ENCODE data around the gene POGZ.

POGZ gene

DNA sequence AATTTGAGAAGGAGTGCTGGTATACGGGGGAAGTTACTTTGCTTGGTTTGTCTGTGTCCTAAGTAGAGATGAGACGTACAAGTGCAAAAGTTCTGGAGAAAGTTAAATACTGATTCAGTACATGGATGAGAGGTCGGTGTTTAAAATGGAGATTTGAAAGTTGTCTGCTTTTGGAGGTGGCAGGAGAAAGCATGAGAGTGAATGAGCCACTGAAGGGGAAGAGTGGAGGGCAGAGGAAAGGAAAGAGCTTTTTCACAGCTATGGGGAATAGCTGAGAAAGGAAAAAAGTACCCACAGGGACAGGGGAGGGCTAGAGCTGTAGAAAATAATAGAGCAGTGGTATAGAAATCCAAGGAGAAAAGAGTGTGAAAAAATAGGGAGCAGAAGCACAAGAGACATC, 33.7 kb upstream of the POGZ start:
- Mint-ChIP-seq H3K4me3 (no peak overlapping the region), H3K27me3 (no peaks in the 10 kb centered on the region), H3K27ac (no peak overlapping the region), H3K9me3 (no peaks in the 10 kb centered on the region), H3K4me1 (ENCODE audit: low read depth in 2 of 2) (no peaks in the 10 kb centered on the region), H3K36me3 (ENCODE audit: insufficient read depth) (no peaks in the 10 kb centered on the region)
- DNase-seq (no peak), ATAC-seq (replicated peaks) (no peak)

DNA sequence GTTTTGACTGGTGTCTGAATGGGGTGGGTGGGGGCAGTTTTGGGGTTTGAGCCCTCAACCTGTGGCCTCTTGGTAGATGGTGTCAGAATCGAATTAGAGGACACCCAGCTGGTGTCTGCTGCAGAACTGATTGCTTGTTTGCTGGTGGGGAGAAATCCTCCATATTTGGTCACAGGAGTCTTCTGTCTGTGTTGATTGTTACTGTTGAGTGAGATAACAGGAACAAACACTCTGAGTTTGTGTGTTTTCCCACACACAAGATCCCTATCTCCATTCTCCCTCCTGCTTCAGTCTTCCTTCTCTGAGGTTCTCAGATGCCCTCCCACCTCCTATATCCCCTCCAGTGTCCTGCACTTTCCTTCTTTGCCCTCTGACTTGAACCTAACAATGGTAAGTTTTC, 32.8 kb upstream of the POGZ start:
- Mint-ChIP-seq H3K9me3 (no peaks in the 10 kb centered on the region), H3K27ac (no peak overlapping the region), H3K4me1 (ENCODE audit: low read depth in 2 of 2) (no peaks in the 10 kb centered on the region), H3K27me3 (no peaks in the 10 kb centered on the region), H3K36me3 (ENCODE audit: insufficient read depth) (no peaks in the 10 kb centered on the region), H3K4me3 (no peak overlapping the region)
- ATAC-seq (replicated peaks) (no peak), DNase-seq (no peak)

DNA sequence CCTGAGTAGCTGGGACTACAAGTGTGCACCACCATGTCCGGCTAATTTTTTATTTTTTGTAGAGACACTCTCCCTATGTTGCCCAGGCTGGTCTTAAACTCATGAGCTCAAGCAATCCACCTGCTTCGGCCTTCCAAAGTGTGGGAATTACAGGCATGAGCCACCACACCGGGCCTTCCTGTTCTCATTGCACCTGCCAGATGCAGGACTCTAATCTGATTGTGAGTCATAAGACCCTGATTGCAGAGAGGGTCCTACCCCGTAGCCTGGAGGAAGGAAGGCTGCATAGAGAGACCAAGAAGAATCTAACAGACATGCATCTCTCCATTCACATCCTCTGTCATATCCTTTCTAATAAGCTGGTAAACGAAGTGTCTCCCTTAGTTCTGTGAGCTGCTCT, 32.3 kb upstream of the POGZ start:
- Mint-ChIP-seq H3K36me3 (ENCODE audit: insufficient read depth) (no peaks in the 10 kb centered on the region), H3K27me3 (no peaks in the 10 kb centered on the region), H3K27ac (no peak overlapping the region), H3K4me3 (no peak overlapping the region), H3K9me3 (no peaks in the 10 kb centered on the region), H3K4me1 (ENCODE audit: low read depth in 2 of 2) (no peaks in the 10 kb centered on the region)
- ATAC-seq (replicated peaks) (no peak), DNase-seq (no peak)

DNA sequence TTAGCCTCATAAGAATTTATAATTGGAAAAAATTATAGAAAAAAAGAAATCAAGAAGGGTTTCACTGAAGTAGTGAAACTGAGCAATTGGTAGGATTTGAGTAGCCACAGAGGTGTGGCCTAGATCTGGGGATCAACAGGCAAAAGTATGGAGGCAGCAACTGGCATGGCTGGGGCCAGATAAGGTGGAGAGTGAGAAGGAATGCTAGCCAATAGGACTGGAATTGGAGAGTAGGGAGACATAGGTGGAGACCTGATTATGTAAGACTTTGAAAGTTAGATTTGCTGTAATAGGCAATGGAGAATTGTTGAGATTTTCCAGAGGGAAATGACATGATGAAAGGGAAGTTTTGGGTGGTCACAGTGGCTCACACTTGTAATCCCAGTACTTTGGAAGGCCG, 27.3 kb upstream of the POGZ start:
- Mint-ChIP-seq H3K36me3 (ENCODE audit: insufficient read depth) (no peaks in the 10 kb centered on the region), H3K27ac (no peak overlapping the region), H3K4me3 (no peak overlapping the region), H3K9me3 (peaks cover 0 to 1% of the 10 kb centered on the region in 2 donors), H3K4me1 (ENCODE audit: low read depth in 2 of 2) (no peaks in the 10 kb centered on the region), H3K27me3 (no peaks in the 10 kb centered on the region)
- no peak for ATAC-seq (replicated peaks)
- no peak for DNase-seq

DNA sequence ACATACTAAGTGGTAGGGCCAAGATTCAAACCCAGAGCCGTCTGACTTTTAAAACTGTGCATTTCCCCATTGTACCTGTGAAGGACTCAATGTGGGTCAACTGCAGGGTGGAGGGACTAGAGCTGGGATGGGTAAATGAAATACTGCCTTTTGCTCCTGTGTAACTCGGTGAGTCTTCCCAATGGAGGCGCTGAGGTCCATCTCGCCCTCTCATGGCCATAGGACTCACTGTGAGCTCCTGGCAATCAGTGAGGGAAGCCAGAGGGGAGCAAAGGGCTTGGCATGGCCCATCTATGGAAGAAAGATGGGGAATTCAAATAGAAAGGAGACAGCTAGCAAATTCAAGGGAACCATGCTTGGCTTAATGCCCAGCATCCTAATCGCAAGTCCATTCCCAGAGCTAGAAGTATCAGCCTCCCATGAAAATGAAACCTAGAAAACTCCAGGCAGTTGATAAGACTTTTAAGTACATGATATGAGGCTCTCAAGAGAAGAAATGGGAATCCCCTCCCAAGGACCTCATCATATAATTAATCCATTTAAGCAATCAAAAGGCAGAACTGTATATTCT, 26.5 kb upstream of the POGZ start:
- no peak for DNase-seq
- Mint-ChIP-seq H3K9me3 (peaks cover 0 to 1% of the 10 kb centered on the region in 2 donors), H3K4me1 (ENCODE audit: low read depth in 2 of 2) (no peaks in the 10 kb centered on the region), H3K27me3 (no peaks in the 10 kb centered on the region), H3K36me3 (ENCODE audit: insufficient read depth) (no peaks in the 10 kb centered on the region), H3K27ac (no peak overlapping the region), H3K4me3 (no peak overlapping the region)
- no peak for ATAC-seq (replicated peaks)

DNA sequence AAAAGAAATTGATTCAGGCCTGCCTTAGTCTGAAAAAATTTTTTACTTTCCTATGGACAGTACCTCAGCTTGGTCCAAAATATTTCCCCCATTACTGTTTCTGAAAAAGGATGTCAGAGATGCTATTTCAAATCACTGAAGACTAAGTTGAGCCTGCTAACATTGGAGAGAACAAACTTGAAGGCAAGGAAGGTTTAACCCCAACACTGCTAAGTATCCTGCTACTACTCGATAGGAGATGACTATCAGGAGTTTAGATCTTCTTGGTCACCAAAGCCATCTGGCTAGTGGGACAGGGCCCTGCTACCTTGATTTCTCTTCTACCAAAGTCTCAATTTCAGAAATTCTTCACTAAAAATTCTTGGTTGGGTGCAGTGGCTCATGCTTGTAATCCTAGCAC, 22.7 kb upstream of the POGZ start:
- DNase-seq, result no peak
- Mint-ChIP-seq H3K36me3 (ENCODE audit: insufficient read depth) (no peaks in the 10 kb centered on the region), H3K27me3 (peaks cover 2 to 3% of the 10 kb centered on the region in 2 donors), H3K4me3 (no peak overlapping the region), H3K9me3 (peaks cover 0 to 1% of the 10 kb centered on the region in 2 donors), H3K4me1 (ENCODE audit: low read depth in 2 of 2) (no peaks in the 10 kb centered on the region), H3K27ac (no peak overlapping the region)
- no peak for ATAC-seq (replicated peaks)

DNA sequence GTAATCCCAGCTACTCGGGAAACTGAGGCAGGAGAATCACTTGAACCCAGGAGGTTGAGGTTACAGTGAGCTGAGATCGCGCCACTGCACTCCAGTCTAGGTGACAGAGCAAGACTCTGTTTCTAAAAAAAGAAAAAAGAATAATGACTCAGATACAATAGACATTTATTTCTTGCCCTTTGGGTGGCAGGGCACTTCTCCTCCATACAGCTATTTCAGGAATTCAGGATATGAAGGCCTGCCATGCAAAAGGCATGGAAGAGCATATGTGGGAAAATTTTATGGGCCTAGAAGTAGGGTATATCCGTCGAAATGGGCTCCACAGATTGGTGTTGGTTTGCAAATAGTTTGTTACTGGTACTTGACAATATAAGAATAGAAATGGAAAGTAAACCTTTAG, 20.2 kb upstream of the POGZ start:
- ATAC-seq (replicated peaks), result no peak
- no peak overlapping the region for H3K27ac Mint-ChIP-seq
- peaks cover 0 to 4% of the 10 kb centered on the region in 2 donors for H3K4me1 Mint-ChIP-seq (ENCODE audit: low read depth in 2 of 2)
- H3K36me3 Mint-ChIP-seq (ENCODE audit: insufficient read depth), result no peaks in the 10 kb centered on the region
- no peak overlapping the region for H3K4me3 Mint-ChIP-seq
- peaks cover 5 to 9% of the 10 kb centered on the region in 2 donors for H3K27me3 Mint-ChIP-seq
- H3K9me3 Mint-ChIP-seq, result peaks cover 0 to 1% of the 10 kb centered on the region in 2 donors
- DNase-seq, result no peak

DNA sequence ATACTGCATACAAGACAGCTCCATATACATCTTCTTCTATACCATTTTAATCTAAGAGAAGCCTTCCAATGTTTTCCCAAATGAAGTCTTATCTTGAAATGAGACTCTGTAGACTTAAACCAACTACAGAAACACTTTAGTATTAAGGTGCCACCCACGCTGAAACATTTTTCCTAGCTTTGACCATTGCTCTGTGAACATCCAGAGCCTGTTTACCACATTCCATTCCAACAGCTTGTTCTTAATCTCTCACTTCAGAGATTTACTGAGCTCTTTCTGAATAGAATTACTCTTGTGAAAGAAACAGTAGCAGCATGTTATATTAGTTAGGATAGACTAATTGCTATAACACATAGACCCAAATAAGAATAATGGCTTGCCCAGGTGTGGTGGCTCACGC, 19.6 kb upstream of the POGZ start:
- no peaks in the 10 kb centered on the region for H3K36me3 Mint-ChIP-seq (ENCODE audit: insufficient read depth)
- no peak for DNase-seq
- H3K9me3 Mint-ChIP-seq, result peaks cover 0 to 1% of the 10 kb centered on the region in 2 donors
- no peak overlapping the region for H3K4me3 Mint-ChIP-seq
- ATAC-seq (replicated peaks), result no peak
- no peak overlapping the region for H3K27ac Mint-ChIP-seq
- H3K27me3 Mint-ChIP-seq, result peaks cover 5 to 9% of the 10 kb centered on the region in 2 donors
- peaks cover 0 to 4% of the 10 kb centered on the region in 2 donors for H3K4me1 Mint-ChIP-seq (ENCODE audit: low read depth in 2 of 2)

DNA sequence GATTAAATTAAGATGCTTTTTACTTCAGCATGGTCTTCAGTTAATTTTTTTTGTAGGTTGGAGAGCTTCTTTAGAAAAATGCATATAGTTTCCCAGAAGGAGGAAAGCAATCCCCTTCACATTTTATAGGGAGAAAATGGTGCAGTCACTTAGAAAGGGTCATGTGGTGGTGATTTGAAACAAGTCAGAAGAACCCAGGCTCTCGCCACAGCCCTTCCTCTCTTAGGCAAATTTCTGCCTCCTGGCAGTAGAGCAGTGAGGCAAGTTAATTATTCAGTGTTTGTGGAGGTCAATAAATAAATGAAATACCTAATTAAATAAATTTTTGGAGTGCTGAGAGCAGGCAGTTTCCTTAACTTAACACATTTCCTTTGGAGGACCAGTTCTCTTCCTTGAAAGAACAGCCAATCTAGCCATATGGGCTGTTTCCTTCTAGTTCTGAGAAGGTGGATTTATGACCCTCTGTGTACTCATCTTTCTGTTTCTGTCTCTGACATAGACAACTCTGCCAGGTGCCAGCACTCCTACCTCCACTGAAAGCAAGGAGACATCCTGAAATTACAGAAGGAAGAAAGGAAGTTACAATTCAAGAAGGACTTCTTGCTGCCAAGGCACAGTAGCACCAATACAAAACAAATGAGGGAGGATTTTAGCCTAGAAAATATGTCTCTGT, 19.0 kb upstream of the POGZ start:
- no peak overlapping the region for H3K4me3 Mint-ChIP-seq
- peaks cover 0 to 4% of the 10 kb centered on the region in 2 donors for H3K4me1 Mint-ChIP-seq (ENCODE audit: low read depth in 2 of 2)
- H3K27me3 Mint-ChIP-seq, result peaks cover 5 to 9% of the 10 kb centered on the region in 2 donors
- no peak for DNase-seq
- ATAC-seq (replicated peaks), result no peak
- H3K9me3 Mint-ChIP-seq, result peaks cover 0 to 1% of the 10 kb centered on the region in 2 donors
- H3K27ac Mint-ChIP-seq, result no peak overlapping the region
- peaks cover 2% of the 10 kb centered on the region for H3K36me3 Mint-ChIP-seq (ENCODE audit: insufficient read depth)

DNA sequence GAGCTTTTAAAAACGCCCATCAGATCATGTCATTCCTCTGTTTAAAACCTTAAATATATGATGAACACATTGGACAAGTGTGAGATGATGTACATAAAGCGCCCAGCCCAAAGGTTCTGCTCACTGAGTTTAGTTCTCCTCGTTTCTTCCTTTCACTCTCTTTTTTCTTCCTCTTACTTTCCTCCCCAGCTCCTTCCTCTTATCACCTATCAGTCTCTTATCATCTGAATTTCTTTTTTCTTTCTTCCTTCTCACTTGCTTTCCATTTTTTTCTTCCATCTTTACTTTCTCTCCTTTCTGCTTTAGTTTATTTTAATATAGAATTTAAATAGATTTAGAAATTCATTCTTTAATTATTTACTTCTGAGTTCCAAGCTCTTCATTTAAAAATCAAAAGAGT, 17.8 kb upstream of the POGZ start:
- ATAC-seq (replicated peaks), result no peak
- H3K27ac Mint-ChIP-seq, result no peak overlapping the region
- no peak overlapping the region for H3K4me3 Mint-ChIP-seq

DNA sequence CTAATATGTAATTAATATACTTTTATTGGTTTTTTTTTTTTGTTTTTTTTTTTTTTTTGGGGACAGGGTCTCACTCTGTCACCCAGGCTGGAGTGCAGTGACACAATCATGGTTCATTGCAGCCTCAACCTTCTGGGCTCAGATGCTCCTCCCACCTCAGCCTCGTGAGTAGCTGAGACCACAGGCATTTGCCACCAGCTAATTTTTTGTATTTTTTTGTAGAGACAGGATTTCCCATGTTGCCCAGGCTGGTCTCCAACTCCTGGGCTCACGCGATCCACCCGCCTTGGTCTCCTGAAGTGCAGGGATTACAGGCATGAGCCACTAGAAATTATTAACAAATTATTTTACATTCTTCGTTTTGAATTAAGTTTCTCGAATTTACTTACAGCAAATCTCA, 16.8 kb upstream of the POGZ start:
- Mint-ChIP-seq H3K9me3 (no peaks in the 10 kb centered on the region), H3K27me3 (peaks cover 5 to 9% of the 10 kb centered on the region in 2 donors), H3K27ac (no peak overlapping the region), H3K36me3 (ENCODE audit: insufficient read depth) (peaks cover 7% of the 10 kb centered on the region), H3K4me1 (ENCODE audit: low read depth in 2 of 2) (peaks cover 4% of the 10 kb centered on the region in 2 donors), H3K4me3 (no peak overlapping the region)
- no peak for ATAC-seq (replicated peaks)
- DNase-seq, result no peak

More for the DNA sequence above, 17.8 kb upstream of the POGZ start:
- H3K4me1 Mint-ChIP-seq (ENCODE audit: low read depth in 2 of 2), result peaks cover 4% of the 10 kb centered on the region in 2 donors
- DNase-seq, result no peak
- H3K9me3 Mint-ChIP-seq, result peaks cover 0 to 1% of the 10 kb centered on the region in 2 donors
- H3K36me3 Mint-ChIP-seq (ENCODE audit: insufficient read depth), result peaks cover 7% of the 10 kb centered on the region
- H3K27me3 Mint-ChIP-seq, result peaks cover 5 to 9% of the 10 kb centered on the region in 2 donors

DNA sequence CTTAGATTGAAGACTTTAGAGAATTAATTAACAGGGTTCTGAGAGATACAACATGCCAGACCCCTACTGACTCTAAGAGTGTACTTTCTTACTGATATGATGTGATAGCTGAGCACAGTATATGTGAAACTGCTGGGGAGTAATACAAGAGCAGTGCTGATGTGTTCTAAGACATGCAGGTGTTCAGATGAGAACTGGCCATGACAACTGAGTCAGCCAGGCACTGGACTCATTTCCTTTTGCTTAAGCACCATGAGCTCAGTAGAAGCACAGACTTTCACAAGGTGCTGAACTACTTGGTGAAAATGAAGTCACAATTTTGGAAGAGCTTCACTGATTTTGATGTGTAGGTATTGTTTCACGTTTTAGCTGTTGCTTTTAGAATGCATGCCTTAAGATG, 15.9 kb upstream of the POGZ start:
- H3K4me3 Mint-ChIP-seq, result no peak overlapping the region
- ATAC-seq (replicated peaks), result no peak

DNA sequence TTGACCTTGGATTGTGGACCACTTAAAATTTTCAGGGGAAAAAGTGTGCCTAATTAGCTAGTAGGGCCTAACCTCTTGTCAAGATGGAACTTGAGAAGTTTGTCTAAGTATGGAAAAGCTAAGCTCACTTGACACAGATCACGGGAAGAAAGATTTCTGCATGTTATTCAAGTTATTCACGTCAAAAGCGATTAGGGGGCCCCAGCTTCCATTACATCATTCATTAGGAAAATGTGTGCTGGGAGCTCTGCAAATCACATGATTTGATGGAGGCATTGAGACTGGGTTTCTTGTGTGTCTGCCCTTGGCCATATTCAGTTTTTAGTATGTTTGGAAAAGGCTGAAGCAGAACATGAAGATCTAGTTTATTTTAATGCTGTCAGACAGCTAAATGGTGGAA, 15.5 kb upstream of the POGZ start:
- DNase-seq, result no peak
- H3K4me1 Mint-ChIP-seq (ENCODE audit: low read depth in 2 of 2), result peaks cover 4% of the 10 kb centered on the region in 2 donors
- H3K27me3 Mint-ChIP-seq, result peaks cover 5 to 9% of the 10 kb centered on the region in 2 donors
- ATAC-seq (replicated peaks), result no peak
- H3K4me3 Mint-ChIP-seq, result no peak overlapping the region
- H3K36me3 Mint-ChIP-seq (ENCODE audit: insufficient read depth), result peaks cover 7% of the 10 kb centered on the region
- no peaks in the 10 kb centered on the region for H3K9me3 Mint-ChIP-seq
- no peak overlapping the region for H3K27ac Mint-ChIP-seq

More for the DNA sequence above, 15.9 kb upstream of the POGZ start:
- DNase-seq, result no peak
- Mint-ChIP-seq H3K36me3 (ENCODE audit: insufficient read depth) (peaks cover 7% of the 10 kb centered on the region), H3K27me3 (peaks cover 5 to 9% of the 10 kb centered on the region in 2 donors), H3K27ac (no peak overlapping the region), H3K9me3 (no peaks in the 10 kb centered on the region), H3K4me1 (ENCODE audit: low read depth in 2 of 2) (peaks cover 4% of the 10 kb centered on the region in 2 donors)

All from effector memory CD8-positive, alpha-beta T cell (primary cell).